ENCODE data around the gene PDIK1L.

DNA sequence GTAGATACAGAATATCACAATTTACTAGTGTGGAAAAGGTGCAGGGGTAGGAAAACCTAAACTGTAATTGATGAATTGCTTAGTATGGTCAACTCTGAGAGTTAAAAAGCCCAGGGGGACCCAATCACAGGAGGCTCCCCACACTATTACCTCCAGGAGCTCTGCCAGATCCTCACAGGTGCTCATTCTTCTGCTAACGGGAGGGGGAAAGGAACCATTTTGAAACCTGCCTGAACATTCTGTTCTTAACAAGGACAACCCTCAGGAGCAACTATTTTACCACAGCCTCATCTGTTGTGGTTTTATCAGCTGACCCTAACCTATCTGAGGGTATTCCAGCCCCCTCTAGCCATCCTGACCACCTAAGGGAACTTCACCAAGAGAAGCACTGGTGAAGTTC lies 19.1 kb downstream of the PDIK1L start:
- TF ChIP-seq CTCF (IDR thresholded peaks at IDR 0.05), result no peak
- TF ChIP-seq POLR2AphosphoS5 (IDR thresholded peaks at IDR 0.05), result no peak
